COR-L47 (cell line): ENCODE measurements around the gene LRP10.
"Not testable (repeated sequence)": the region's sequence is repeated elsewhere in the genome, so short reads cannot be mapped to it uniquely, and the experiment has no call there.

ENCODE experiments used
- DNase-seq: peaks from one replicate; lab custom pipeline; 2025; lab: John Stamatoyannopoulos, UW

Gene LRP10

DNA sequence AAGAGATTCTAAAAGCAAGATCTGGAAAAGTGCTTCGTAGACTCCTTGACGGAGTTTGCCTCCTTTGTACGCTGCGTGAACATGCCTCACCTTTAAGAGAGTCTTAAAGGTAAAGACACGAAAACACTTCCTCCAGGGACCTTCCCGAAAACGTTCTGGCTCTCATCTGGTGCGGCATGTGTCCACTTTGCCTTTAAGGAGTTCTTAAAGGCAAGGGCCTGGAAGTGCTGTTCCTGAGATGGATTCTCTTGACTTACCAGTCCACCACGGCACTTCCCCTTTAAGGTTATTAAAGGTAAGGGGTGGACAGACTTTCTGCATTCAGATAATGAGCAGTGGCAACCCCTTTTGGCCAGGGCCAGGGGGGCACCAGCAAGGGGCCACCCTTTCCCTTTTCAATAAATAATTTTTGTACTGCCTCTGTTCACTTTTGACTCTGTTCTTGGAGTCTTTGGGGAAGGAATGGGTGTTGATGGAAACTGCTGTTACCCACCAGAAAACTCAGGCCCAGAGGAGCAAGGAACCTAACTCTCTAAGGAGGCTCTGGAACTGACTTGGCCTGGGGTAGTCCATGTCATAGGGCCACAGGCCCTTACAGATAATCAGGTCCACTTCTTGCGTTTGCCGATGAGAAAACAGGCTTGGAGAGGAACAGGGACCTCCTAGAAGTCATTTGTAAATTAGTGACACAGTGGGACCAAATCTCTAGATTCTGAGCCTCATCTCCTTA, 15.9 kb downstream of the LRP10 start:
- DNase-seq = peak; percentile 86

- DNase-seq = no peak
These were observed 16.4 kb downstream of the LRP10 start for GRCh38 chr14:22887990-22888378.

DNA sequence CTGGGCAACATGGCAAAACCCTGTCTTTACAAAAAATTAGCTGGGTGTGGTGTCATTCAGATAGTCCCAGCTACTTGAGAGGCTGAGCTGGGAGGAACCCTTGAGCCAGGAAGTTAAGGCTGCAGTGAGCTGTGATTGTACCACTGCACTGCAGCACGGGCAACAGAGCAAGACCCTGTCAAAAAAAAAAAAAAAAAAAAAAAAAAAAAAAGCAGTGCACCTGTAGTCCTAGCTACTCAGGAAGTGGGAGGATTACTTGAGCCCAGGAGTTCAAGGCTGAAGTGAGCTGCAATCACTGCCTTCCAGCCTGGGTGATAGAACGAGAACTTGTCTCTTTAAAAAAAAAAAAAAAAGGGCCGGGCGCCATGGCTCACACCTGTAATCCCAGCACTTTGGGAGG, 17.1 kb downstream of the LRP10 start:
- DNase-seq = no peak

GRCh38 chr14:22890416-22890815, 18.9 kb downstream of the LRP10 start:
- no peak for DNase-seq

GRCh38 chr14:22892488-22892887, 20.9 kb downstream of the LRP10 start:
- DNase-seq = no peak

GRCh38 chr14:22893706-22894105, 22.2 kb downstream of the LRP10 start:
- DNase-seq = no peak

- no peak for DNase-seq
These were observed 23.9 kb downstream of the LRP10 start for GRCh38 chr14:22895402-22895801.

DNA sequence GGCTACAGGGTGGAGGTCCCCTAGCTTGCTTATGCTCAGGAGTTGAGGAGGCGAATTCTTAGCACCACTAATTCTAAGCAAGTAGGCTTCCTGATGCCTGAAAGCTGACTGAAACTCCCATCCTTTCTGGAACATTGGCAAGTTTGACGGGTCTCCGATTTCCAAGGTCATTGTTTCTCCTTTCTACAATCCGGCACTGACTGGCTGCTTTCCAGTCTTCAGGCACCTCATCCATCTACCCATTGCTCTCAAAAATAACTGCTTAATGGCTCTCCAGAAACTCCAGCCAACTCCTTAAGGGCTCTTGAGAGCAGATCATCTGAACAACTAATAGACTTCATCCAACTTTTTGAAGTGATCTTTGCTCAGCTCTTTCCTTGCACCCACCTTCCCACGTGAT, 24.8 kb downstream of the LRP10 start:
- DNase-seq = no peak

- no peak for DNase-seq
These were observed 25.2 kb downstream of the LRP10 start for GRCh38 chr14:22896760-22897159.

GRCh38 chr14:22897357-22897756, 25.8 kb downstream of the LRP10 start:
- DNase-seq = no peak

DNA sequence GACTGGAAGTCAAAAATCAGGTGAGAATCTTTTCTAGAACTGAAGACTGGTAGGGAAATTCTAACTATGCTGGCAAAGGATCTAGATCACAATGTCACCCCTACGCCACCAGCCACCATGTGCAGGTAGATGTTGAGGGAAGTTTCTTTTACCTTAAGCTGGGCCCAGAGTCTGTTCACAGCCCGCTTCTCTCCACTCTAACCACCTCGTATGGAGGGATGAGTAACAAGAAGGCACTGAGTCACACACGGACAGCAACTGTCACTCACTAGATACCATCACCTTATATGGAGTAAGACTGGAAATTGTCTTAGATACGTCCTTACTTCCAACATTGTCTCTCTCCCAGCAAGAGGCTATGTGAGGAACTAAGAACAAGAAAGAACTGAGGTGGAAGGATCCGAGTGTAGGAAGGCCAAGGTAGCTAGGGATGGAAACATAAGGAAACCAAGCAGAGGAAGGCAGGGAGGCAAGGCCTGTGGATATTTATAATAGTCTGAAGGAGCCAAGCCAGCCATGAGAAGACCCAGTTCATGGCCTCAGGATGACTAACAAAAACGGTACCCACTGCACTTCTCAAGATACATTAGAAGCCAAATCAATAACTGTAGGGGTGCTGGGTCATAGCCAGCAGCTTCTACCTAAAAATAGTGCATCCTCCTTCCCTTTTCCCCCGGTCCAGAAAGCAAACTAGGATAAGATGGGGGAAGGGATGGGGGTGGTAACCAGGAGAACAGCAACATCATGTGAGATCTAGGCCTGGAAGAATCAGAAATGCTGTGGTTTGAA, 27.0 kb downstream of the LRP10 start:
- no peak for DNase-seq

DNA sequence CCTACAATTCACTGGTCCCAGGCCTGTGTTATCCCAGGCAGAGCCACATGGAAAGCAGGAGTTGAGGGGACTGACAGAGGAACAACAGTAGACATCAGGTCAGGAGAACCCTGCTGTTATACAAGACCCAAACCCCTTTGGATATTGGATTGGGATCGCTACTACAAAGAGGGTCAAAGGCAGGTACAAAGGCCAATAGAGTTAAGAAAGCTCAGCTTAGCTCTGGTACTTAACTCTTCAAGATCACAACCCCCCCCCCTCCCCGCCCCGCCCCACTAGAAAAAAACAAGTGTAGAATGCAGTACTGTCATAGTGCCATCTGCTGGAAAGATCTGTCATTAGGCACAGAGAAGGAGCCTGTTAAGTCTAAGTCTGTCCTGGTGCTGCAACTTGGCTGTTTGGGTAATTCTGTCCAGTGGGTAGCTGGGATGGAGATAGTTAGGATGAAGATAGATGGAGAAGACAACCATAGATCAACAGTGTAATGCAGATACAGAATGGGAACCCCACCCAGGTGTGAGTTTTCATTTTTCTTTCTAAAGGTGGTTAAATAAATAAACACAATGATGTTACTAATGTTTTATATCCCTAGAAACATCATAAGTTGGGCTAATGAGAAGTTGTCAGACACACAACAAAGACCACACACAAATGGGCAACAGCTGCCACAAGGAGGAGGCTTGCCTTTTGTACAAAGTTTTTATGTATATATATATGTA, 28.7 kb downstream of the LRP10 start:
- DNase-seq = peak; percentile 49

GRCh38 chr14:22901799-22902198, 30.3 kb downstream of the LRP10 start:
- DNase-seq = no peak

- DNase-seq = no peak
These were observed 32.2 kb downstream of the LRP10 start for GRCh38 chr14:22903742-22904087.

- DNase-seq = no peak
These were observed 34.1 kb downstream of the LRP10 start for GRCh38 chr14:22905627-22906026.

GRCh38 chr14:22906073-22906472, 34.5 kb downstream of the LRP10 start:
- DNase-seq = no peak

GRCh38 chr14:22907429-22907828, 35.9 kb downstream of the LRP10 start:
- no peak for DNase-seq

DNA sequence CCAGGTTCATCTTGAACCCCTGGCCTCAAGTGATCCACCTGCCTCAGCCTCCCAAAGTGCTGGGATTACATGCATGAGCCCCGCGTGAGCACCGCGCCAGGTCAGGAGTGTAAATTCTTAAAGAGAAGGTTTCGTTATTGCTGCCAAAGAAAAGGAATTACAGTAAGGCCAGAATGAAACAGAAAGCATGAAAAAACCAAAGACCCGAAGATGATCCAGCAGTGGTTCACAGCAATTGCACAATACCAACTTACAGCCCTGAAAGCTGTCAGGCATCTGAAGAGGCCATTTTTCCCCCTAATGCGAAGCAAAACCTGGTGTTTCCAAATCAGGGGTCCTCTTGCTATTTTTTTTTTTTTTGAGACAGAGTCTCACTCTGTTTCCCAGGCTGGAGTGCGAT, 37.1 kb downstream of the LRP10 start:
- no peak for DNase-seq

DNA sequence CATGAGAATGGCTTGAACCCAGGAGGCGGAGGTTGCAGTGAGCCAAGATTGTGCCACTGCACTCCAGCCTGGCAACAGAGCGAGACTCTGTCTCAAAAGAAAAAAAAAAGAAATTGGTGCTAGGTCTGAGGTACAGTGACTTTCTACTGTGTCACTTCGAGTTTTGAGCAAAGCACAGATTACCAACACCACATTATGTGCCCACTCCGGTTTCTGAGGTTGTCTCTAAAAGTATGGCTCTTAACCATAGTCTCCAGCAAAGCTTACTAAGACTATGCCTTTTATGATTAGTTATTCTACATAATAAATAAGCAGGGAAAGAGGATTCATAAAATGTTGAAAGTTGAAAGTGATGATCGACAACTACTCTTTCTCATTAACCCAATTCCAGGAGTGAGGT, 39.4 kb downstream of the LRP10 start:
- no peak for DNase-seq

GRCh38 chr14:22914836-22915235, 43.3 kb downstream of the LRP10 start:
- DNase-seq = not testable (repeated sequence)

GRCh38 chr14:22915886-22916521, 44.5 kb downstream of the LRP10 start:
- no peak for DNase-seq

DNA sequence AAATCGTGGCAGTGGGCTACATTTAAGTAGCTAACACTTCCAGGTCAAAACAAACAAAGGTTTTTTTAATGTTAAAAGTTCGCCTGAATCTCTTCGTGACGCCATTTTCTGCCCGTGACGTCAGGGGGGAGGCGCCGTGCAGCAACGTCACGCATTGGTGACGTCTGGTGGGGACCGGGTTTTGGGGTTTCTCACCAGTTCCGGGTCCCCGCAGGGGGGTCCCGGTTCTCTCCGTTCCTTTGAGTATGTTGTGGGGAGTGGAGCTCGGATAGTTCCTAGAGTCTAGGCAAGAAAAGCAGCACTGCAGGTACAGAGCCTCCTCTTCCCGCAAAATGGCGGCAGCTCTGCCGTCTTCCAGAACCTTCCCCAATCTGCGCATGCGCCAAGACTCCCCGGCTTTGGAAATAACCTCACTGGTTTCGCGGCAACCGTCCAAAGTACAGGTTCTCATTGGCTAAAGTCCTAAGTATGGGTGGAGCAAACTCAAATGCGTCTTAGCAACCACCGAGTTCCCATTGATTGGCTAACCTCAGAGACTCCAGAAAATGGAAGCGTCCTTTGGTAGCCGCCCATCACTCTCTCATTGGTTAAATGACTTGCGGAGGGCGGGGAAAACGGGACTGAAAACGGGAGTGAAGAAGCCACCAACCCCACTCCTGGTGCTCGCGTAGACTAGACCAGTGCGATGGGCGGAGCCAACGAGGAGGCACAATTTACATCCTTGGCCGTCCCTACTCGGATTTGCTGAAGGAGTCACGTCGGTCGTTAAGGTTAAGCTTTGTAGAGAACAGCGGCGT, 47.5 kb downstream of the LRP10 start, which contains the start of gene RBM23:
Gene RBM23 (minus strand): TSS at position 346 of the 797 bp plus-strand sequence.
- peak; percentile 99 for DNase-seq
